GM12878 (cell line): ENCODE results near the gene MYO3B. TPM values are rescaled to one million over a fixed set of nuclear protein-coding genes. Genes with fewer than 3 reads are reported as not detected.

Source experiments
- ATAC-seq: fragments of 200-7000 bp; cut with Tn5 transposase; 3 replicates; pipeline ENCODE4 v1.9.1; 2020; ENCODE audit warnings: mild to moderate bottlenecking, moderate library complexity
- BruUV-seq: library from RNA; stranded (reverse); fragments of 400-500 nt; replicated peaks from 2 replicates; lab custom pipeline; 2021; lab: Mats Ljungman, UMichigan
- CTCF ChIA-PET: fragments of 300-600 bp; sonication (Branson Sonifier 250); formaldehyde crosslinking; extraction: SDS; loops from one replicate; lab custom pipeline; 2021; ENCODE audit warnings: inconsistent platforms; lab: Yijun Ruan, JAX
- POLR2A ChIA-PET: fragments of 350-600 bp; formaldehyde crosslinking; extraction: SDS; loops from one replicate; lab custom pipeline; 2021; ENCODE audit warnings: inconsistent platforms; lab: Charles Lee
- RAD21 ChIA-PET: fragments of 300-600 bp; sonication (Branson Sonifier 250); formaldehyde crosslinking; loops from one replicate; lab custom pipeline; 2023; ENCODE audit warnings: antibody characterized with exemption; ENCODE audit not compliant: unreplicated experiment; lab: Charles Lee
- SMC1A ChIA-PET: fragments of 300-600 bp; sonication (Branson Sonifier 250); formaldehyde crosslinking; loops from one replicate; lab custom pipeline; 2023; ENCODE audit not compliant: unreplicated experiment, uncharacterized antibody; lab: Charles Lee
- DNase-seq: peaks from one replicate; pipeline ENCODE4 v3.0.0-alpha.2; 2011; ENCODE audit warnings: low read depth, low spot score
- FAIRE-seq: peaks from 3 replicates; lab custom pipeline; 2011; peaks lifted over from hg19 to GRCh38; lab: Jason Lieb, UNC
- H2AFZ ChIP-seq: 2 replicates; pipeline ENCODE4 v1.6.0; 2011; ENCODE audit warnings: low read depth, low read length, control low read depth; ENCODE audit not compliant: control insufficient read depth
- H3K27ac ChIP-seq: 2 replicates; pipeline ENCODE4 v1.5.1; 2011; ENCODE audit warnings: control low read depth; ENCODE audit not compliant: control insufficient read depth, insufficient read depth
- H3K27me3 ChIP-seq, 2 experiments: replicated peaks in 1 of 2; 2 replicates each; pipeline versions ENCODE4 v1.6.0 to v1.6.1; 2011; ENCODE audit warnings: low read length in 1 of 2; ENCODE audit not compliant: control insufficient read depth in 2 of 2, insufficient read depth in 2 of 2
- H3K36me3 ChIP-seq, 2 experiments: 2 replicates each; pipeline ENCODE4 v1.5.1; 2011; ENCODE audit warnings: low read length in 1 of 2; ENCODE audit not compliant: control insufficient read depth in 2 of 2, insufficient read depth in 2 of 2
- H3K4me1 ChIP-seq: 2 replicates; pipeline ENCODE4 v1.6.1; 2011; ENCODE audit warnings: mild to moderate bottlenecking, low read length, moderate library complexity, mixed read lengths; ENCODE audit not compliant: control insufficient read depth, insufficient read depth
- H3K4me2 ChIP-seq: 2 replicates; pipeline ENCODE4 v1.6.0; 2011; ENCODE audit warnings: control low read depth; ENCODE audit not compliant: control insufficient read depth, insufficient read depth
- H3K4me3 ChIP-seq: fragments of 200-600 bp; sonication (generic); 2 replicates; pipeline ENCODE4 v1.5.1; 2016
- H3K79me2 ChIP-seq: 2 replicates; pipeline ENCODE4 v1.6.0; 2011; ENCODE audit warnings: low read length; ENCODE audit not compliant: control insufficient read depth, insufficient read depth
- H3K9ac ChIP-seq: 2 replicates; pipeline ENCODE4 v1.8.0; 2011; ENCODE audit warnings: low read length, control low read depth, mixed read lengths; ENCODE audit not compliant: control insufficient read depth, insufficient read depth
- H3K9me3 ChIP-seq: replicated peaks from 3 replicates; pipeline ENCODE4 v1.5.1; 2011; ENCODE audit warnings: mild to moderate bottlenecking, low read length; ENCODE audit not compliant: control insufficient read depth, insufficient read depth
- H4K20me1 ChIP-seq: 2 replicates; pipeline ENCODE4 v1.6.0; 2011; ENCODE audit not compliant: control insufficient read depth, insufficient read depth
- BRCA1 ChIP-seq: IDR thresholded peaks from 2 replicates; pipeline ENCODE4 v1.6.1; 2011; ENCODE audit warnings: low read depth, low read length, improper control_type of control experiment
- CEBPB ChIP-seq, 2 experiments: fragments of 150-350 bp in 1 of 2; IDR thresholded peaks; 2 replicates each; pipeline ENCODE4 v1.6.1; 2012 to 2014; ENCODE audit warnings: low read depth in 2 of 2, low read length in 2 of 2, borderline replicate concordance in 1 of 2, inconsistent platforms in 1 of 2
- CREB1 ChIP-seq: IDR thresholded peaks from 2 replicates; pipeline ENCODE4 v1.6.1; 2012; ENCODE audit warnings: low read depth, mild to moderate bottlenecking, inconsistent platforms
- CUX1 ChIP-seq: IDR thresholded peaks from 2 replicates; pipeline ENCODE4 v1.6.1; 2012; ENCODE audit warnings: improper control_type of control experiment, low read depth, low read length; ENCODE audit not compliant: insufficient replicate concordance
- E4F1 ChIP-seq: fragments of 450-650 bp; IDR thresholded peaks from 2 replicates; pipeline ENCODE4 v1.6.1; 2018; ENCODE audit warnings: borderline replicate concordance, mild to moderate bottlenecking; ENCODE audit not compliant: partially characterized antibody
- IKZF2 ChIP-seq, 2 experiments: fragments of 450-650 bp; IDR thresholded peaks; 2 replicates each; pipeline ENCODE4 v1.6.1; 2017; ENCODE audit warnings: mild to moderate bottlenecking in 2 of 2, moderate library complexity in 2 of 2
- KDM1A ChIP-seq: fragments of 200-600 bp; sonication (generic); IDR thresholded peaks from 2 replicates; pipeline ENCODE4 v1.6.1; 2016; ENCODE audit warnings: borderline replicate concordance
- NKRF ChIP-seq: fragments of 450-650 bp; conservative IDR thresholded peaks from 2 replicates; pipeline ENCODE4 v1.6.1; 2017; ENCODE audit warnings: mild to moderate bottlenecking, moderate library complexity
- POLR2AphosphoS2 ChIP-seq: IDR thresholded peaks from 2 replicates; pipeline ENCODE4 v1.6.1; 2011; ENCODE audit warnings: low read depth, mild to moderate bottlenecking, low read length, improper control_type of control experiment, moderate library complexity
- POLR2AphosphoS5 ChIP-seq: IDR thresholded peaks from 2 replicates; pipeline ENCODE4 v1.6.1; 2011; ENCODE audit warnings: mild to moderate bottlenecking, low read length, inconsistent platforms
- SMAD5 ChIP-seq: IDR thresholded peaks from 2 replicates; pipeline ENCODE4 v1.6.1; 2016; ENCODE audit warnings: antibody characterized with exemption, low read depth
- WGBS: methylation state at CpG from one replicate; pipeline ENCODE4 v1.1.6; 2016; ENCODE audit warnings: low lambda C conversion rate; ENCODE audit not compliant: insufficient replicate concordance, insufficient coverage; ENCODE audit errors: missing lambda C conversion rate; 5-methylcytosine and 5-hydroxymethylcytosine counted together
- in situ Hi-C: fragments of 300-500 bp; cut with MboI; formaldehyde crosslinking; loops from 9 replicates; pipeline ENCODE4 v1.14.3; 2018; ENCODE audit warnings: mixed read lengths
- intact Hi-C: fragments of 100-400 bp; cut with micrococcal nuclease; formaldehyde crosslinking; loops from one replicate; pipeline ENCODE4 v1.14.2; 2022; ENCODE audit not compliant: unreplicated experiment
- polyA plus RNA-seq, 11 experiments: library from polyadenylated mRNA; depleted of rRNA in 4 of 11; unstranded in 6 of 11; stranded (reverse) in 5 of 11; fragments of >200 nt; fragmentation: Nextera tagmentation in 4 of 11; fragmentation: Illumina TruSeq in 1 of 11; extraction: Ambion mirVana in 4 of 11; extraction: Trizol in 1 of 11; gene quantifications; 1 replicate in 1 of 11; 2 replicates in 10 of 11; pipeline versions ENCODE4 v1.2.1 to v1.2.3, GENCODE V29; 2011 to 2016; ENCODE audit warnings: inconsistent platforms in 2 of 11, missing spikeins in 2 of 11, low read depth in 1 of 11
- total RNA-seq, 4 experiments: library from RNA; depleted of rRNA in 3 of 4; stranded (reverse); fragments of >200 nt in 3 of 4; fragmentation: Illumina TruSeq in 1 of 4; extraction: Trizol in 1 of 4; gene quantifications; 2 replicates each; pipeline versions ENCODE4 v1.2.1 to v1.2.3, GENCODE V29; 2013 to 2021

MYO3B gene
- total and polyA plus RNA-seq, 10 of the 15 experiments (the other 5 are each of a cell fraction or from before 2014, with no cell fraction given) = 1.1 to 7.1 (median 2.1) TPM

- Histone ChIP-seq H4K20me1 (no peaks in the 10 kb centered on the region), H3K4me1 (no peaks in the 10 kb centered on the region), H3K9ac (no peak overlapping the region), H3K4me3 (no peak overlapping the region), H3K4me2 (no peak overlapping the region), H3K79me2 (no peaks in the 10 kb centered on the region), H3K27ac (no peak overlapping the region), H3K27me3 (no peaks in the 10 kb centered on the region), H3K36me3 (no peaks in the 10 kb centered on the region), H2AFZ (no peak overlapping the region), H3K9me3 (no peaks in the 10 kb centered on the region)
- WGBS = 4% methylated on average over 2 of the region's 2 CpGs
- ATAC-seq (no peak), FAIRE-seq (no peak), DNase-seq (no peak)
- ChIA-PET RAD21 (interaction anchor here (1.1 kb wide), 1 partner anchor 29 kb away, joined by 3 read pairs; no protein-coding TSS in a partner anchor), CTCF (interaction anchor here (0.7 to 1.1 kb wide), 3 partner anchors 9 to 474 kb away, joined by 3 to 5 read pairs (median 3); no protein-coding TSS in a partner anchor), POLR2A (interaction anchor here (1.0 kb wide), 1 partner anchor 146 kb away, joined by 3 read pairs; no protein-coding TSS in a partner anchor), SMC1A (interaction anchor here (0.7 kb wide), 1 partner anchor 9 kb away, joined by 4 read pairs; no protein-coding TSS in a partner anchor)
- in situ Hi-C loops = no loop called here
- no TSS peak for BruUV-seq
- TF ChIP-seq POLR2AphosphoS5 = no peak
- no peak for TF ChIP-seq NKRF
- no peak for TF ChIP-seq IKZF2 (IDR thresholded peaks at IDR 0.05)
- no peak for TF ChIP-seq BRCA1
- TF ChIP-seq CUX1 = no peak
- no peak for TF ChIP-seq POLR2AphosphoS2
- TF ChIP-seq KDM1A = no peak
- TF ChIP-seq SMAD5 = no peak
- no peak for TF ChIP-seq E4F1
- no peak for TF ChIP-seq CEBPB (IDR thresholded peaks at IDR 0.05; ENCODE audit: borderline replicate concordance in 1 of 2, low read depth in 2 of 2, low read length in 2 of 2)
- TF ChIP-seq CREB1 = no peak
- intact Hi-C loops = no loop called here
Measured at GRCh38 chr2:170307052-170307451, 129.1 kb downstream of the MYO3B start.
